LNCaP clone FGC (cell line): ENCODE results near the gene TIGIT.

Experiments
- DNase-seq: peaks from one replicate; pipeline ENCODE4 v3.0.0-alpha.2; 2011; ENCODE audit warnings: low read depth
- H3K4me3 ChIP-seq: 2 replicates; pipeline ENCODE4 v1.5.1; 2011; ENCODE audit warnings: mild to moderate bottlenecking, low read depth, low read length, control low read depth
- TF ChIP-seq, protein P1 (sequence below): IDR thresholded peaks from 2 replicates; pipeline ENCODE4 v1.5.1; 2012; ENCODE audit warnings: mild to moderate bottlenecking; ENCODE audit not compliant: control insufficient read depth, insufficient read depth; ENCODE audit errors: extremely low read depth

TIGIT gene

DNA sequence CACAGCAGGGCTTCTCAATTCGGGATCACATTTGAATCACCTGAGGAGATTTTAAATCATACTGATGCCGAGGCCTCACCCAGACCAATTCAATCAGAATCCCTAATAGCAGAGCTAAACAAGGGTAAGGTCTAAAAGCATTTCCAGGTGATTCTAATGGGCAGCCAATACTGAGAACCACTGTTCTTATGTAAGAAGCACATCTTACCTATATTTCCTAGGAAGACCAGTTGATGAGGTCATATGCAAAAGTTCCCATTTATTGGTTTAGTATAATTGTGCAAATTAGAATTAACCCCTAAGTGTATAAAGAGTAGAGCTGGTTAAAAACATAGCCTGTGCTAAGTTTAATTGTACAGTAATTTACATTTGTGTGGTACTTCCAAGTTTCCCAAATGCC is 2.1 kb downstream of the TIGIT start:
- H3K4me3 ChIP-seq, result no peak overlapping the region
- TF ChIP-seq, protein P1, sequence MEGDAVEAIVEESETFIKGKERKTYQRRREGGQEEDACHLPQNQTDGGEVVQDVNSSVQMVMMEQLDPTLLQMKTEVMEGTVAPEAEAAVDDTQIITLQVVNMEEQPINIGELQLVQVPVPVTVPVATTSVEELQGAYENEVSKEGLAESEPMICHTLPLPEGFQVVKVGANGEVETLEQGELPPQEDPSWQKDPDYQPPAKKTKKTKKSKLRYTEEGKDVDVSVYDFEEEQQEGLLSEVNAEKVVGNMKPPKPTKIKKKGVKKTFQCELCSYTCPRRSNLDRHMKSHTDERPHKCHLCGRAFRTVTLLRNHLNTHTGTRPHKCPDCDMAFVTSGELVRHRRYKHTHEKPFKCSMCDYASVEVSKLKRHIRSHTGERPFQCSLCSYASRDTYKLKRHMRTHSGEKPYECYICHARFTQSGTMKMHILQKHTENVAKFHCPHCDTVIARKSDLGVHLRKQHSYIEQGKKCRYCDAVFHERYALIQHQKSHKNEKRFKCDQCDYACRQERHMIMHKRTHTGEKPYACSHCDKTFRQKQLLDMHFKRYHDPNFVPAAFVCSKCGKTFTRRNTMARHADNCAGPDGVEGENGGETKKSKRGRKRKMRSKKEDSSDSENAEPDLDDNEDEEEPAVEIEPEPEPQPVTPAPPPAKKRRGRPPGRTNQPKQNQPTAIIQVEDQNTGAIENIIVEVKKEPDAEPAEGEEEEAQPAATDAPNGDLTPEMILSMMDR, result no peak
- DNase-seq, result no peak

DNA sequence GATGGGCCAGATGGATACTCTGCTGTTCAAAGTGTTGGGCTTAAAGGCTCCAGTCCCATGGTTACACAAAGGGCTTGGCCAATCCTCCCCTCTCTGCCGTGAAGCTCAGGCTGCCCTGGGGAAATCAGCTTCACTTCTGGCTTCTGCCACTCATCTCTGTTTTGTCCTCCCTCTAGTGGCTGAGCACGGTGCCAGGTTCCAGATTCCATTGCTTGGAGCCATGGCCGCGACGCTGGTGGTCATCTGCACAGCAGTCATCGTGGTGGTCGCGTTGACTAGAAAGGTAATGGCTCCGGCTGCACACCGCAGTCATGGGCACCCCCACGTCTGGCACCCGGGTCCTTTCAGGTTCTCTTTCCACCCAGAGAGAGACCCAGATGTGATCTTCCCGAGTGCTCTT is 5.6 kb downstream of the TIGIT start:
- peak; percentile 13 for DNase-seq
- H3K4me3 ChIP-seq, result no peak overlapping the region
- TF ChIP-seq, protein P1, result peak; percentile 73

DNA sequence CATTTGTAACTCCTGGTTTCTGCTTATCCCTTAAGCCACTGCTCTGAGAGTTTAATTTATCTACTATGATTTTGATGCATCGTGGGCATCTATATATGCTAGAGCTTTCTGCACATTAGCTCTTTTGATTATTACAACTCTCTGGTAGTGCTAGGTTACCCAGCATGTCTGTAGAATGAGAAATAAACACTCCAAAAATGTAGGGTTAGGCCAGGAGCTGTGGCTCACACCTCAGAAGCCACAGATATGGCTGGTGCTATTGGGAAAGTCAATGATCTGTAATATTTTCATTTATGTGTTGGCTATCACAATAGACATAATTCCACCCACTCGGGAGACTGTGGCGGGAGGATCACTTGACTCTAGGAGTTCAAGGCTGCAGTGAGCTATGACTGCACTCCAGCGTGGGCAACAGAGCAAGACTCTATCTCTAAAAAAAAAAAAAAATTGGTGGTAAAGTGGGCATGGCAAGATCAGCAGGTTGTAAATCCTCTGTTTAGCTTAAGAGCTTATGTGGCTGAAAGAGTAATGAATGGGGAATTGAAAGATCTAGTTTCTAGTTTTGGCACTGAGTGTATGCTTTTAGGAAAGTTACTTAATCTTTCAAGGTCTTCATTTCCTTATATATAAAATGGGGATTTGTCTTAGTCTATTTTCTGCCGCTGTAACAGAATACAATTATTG is 6.3 kb downstream of the TIGIT start:
- no peak overlapping the region for H3K4me3 ChIP-seq

DNA sequence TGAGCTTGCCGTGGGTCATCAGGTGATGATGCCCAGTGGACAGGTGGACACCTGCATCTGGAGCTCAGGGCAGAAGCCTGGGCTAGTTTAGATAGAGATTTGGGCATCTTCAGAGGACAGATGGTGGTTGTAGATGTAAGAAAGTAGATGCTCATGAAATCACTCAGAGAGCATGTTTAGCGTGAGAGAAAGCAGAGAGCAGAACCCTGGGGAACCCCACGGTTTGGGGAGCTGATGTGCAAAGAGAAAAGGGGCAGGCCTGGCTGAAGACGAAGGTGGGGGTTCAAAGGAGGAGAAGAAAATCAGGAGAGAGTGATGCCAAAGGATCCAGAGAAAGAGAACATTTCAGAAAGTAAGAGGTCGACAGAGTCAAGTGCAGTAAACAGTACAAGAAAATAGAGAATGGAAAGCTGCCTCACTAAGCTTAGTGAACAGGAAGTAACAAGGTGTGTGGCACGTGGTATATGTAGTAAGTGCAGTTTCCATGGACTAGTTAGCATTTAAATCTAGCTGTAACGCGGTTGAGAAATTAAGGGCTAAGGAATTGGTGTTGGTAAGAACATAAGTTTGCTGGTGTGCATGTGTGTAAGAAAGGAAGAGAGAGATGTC is 13.5 kb downstream of the TIGIT start:
- H3K4me3 ChIP-seq, result no peak overlapping the region
- TF ChIP-seq, protein P1, result no peak
- DNase-seq, result no peak

More for the DNA sequence above, 6.3 kb downstream of the TIGIT start:
- TF ChIP-seq, protein P1, result no peak
- no peak for DNase-seq

DNA sequence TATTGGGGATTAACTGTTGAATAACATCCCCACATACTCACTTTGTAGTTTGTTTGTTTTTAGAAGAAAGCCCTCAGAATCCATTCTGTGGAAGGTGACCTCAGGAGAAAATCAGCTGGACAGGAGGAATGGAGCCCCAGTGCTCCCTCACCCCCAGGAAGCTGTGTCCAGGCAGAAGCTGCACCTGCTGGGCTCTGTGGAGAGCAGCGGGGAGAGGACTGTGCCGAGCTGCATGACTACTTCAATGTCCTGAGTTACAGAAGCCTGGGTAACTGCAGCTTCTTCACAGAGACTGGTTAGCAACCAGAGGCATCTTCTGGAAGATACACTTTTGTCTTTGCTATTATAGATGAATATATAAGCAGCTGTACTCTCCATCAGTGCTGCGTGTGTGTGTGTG is 14.0 kb downstream of the TIGIT start:
- DNase-seq, result no peak
- no peak overlapping the region for H3K4me3 ChIP-seq
- TF ChIP-seq, protein P1, result no peak

DNA sequence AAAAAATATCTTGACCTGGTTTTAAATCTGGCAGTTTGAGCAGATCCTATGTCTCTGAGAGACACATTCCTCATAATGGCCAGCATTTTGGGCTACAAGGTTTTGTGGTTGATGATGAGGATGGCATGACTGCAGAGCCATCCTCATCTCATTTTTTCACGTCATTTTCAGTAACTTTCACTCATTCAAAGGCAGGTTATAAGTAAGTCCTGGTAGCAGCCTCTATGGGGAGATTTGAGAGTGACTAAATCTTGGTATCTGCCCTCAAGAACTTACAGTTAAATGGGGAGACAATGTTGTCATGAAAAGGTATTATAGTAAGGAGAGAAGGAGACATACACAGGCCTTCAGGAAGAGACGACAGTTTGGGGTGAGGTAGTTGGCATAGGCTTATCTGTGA is 14.5 kb downstream of the TIGIT start:
- DNase-seq, result no peak
- H3K4me3 ChIP-seq, result no peak overlapping the region
- TF ChIP-seq, protein P1, result no peak

DNA sequence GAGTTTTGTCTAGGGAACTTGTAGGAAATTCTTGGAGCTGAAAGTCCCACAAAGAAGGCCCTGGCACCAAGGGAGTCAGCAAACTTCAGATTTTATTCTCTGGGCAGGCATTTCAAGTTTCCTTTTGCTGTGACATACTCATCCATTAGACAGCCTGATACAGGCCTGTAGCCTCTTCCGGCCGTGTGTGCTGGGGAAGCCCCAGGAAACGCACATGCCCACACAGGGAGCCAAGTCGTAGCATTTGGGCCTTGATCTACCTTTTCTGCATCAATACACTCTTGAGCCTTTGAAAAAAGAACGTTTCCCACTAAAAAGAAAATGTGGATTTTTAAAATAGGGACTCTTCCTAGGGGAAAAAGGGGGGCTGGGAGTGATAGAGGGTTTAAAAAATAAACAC is 15.0 kb downstream of the TIGIT start:
- H3K4me3 ChIP-seq, result no peak overlapping the region
- DNase-seq, result no peak
- TF ChIP-seq, protein P1, result no peak
